ENCODE data around the gene PARD3. TPM values are rescaled to one million over a fixed set of nuclear protein-coding genes. Genes with fewer than 3 reads are reported as not detected.
A peak's percentile ranks its signal among the peaks of the same experiment; 100 is the strongest.

The PARD3 gene
- total RNA-seq, 3 donors from 2014 or later: 48.2 to 93.7 (median 60.6) TPM

GRCh38 chr10:34094146-34094696 is 720.9 kb downstream of the PARD3 start:
- TF ChIP-seq POLR2AphosphoS5 (IDR thresholded peaks at IDR 0.05) (no peak), POLR2A (IDR thresholded peaks at IDR 0.05) (no peak), CTCF (IDR thresholded peaks at IDR 0.05) (no peak)
- H3K27me3 ChIP-seq: no peaks in the 10 kb centered on the region
- no peak overlapping the region for H3K27ac ChIP-seq
- H3K4me1 ChIP-seq: no peaks in the 10 kb centered on the region
- no peak overlapping the region for H3K4me3 ChIP-seq
- H3K36me3 ChIP-seq: no peaks in the 10 kb centered on the region
- no peak for DNase-seq (ENCODE audit: low spot score in 2 of 2)
- intact Hi-C loops (cut with DNase I; ENCODE audit: low total_unique reads): no loop called here
- H3K9me3 ChIP-seq: peaks cover 8 to 12% of the 10 kb centered on the region in 2 donors

GRCh38 chr10:34092891-34093290 is 722.2 kb downstream of the PARD3 start:
- no peaks in the 10 kb centered on the region for H3K36me3 ChIP-seq
- no peaks in the 10 kb centered on the region for H3K4me1 ChIP-seq
- intact Hi-C loops (cut with DNase I; ENCODE audit: low total_unique reads): no loop called here
- TF ChIP-seq CTCF (IDR thresholded peaks at IDR 0.05): no peak
- TF ChIP-seq POLR2AphosphoS5 (IDR thresholded peaks at IDR 0.05): no peak
- no peak for TF ChIP-seq POLR2A (IDR thresholded peaks at IDR 0.05)
- H3K27ac ChIP-seq: no peak overlapping the region
- peaks cover 8 to 11% of the 10 kb centered on the region in 2 donors for H3K9me3 ChIP-seq
- DNase-seq (ENCODE audit: low spot score in 2 of 2): no peak
- no peak overlapping the region for H3K4me3 ChIP-seq
- no peaks in the 10 kb centered on the region for H3K27me3 ChIP-seq

- H3K4me1 ChIP-seq: no peaks in the 10 kb centered on the region
- no peak overlapping the region for H3K4me3 ChIP-seq
- TF ChIP-seq POLR2A (IDR thresholded peaks at IDR 0.05) (no peak), CTCF (IDR thresholded peaks at IDR 0.05) (no peak), POLR2AphosphoS5 (IDR thresholded peaks at IDR 0.05) (no peak)
- H3K27ac ChIP-seq: no peak overlapping the region
- H3K27me3 ChIP-seq: no peaks in the 10 kb centered on the region
- H3K9me3 ChIP-seq: peaks cover 8 to 11% of the 10 kb centered on the region in 2 donors
- DNase-seq (ENCODE audit: low spot score in 2 of 2): peak in 1 of 2 donors; percentile 2
- intact Hi-C loops (cut with DNase I; ENCODE audit: low total_unique reads): no loop called here
- no peaks in the 10 kb centered on the region for H3K36me3 ChIP-seq
These were observed 723.4 kb downstream of the PARD3 start for GRCh38 chr10:34091635-34092195.

GRCh38 chr10:34089253-34089652 is 725.8 kb downstream of the PARD3 start:
- intact Hi-C loops (cut with DNase I; ENCODE audit: low total_unique reads): no loop called here
- Histone ChIP-seq H3K36me3 (no peaks in the 10 kb centered on the region), H3K4me1 (no peaks in the 10 kb centered on the region), H3K4me3 (no peak overlapping the region), H3K27ac (no peak overlapping the region), H3K27me3 (no peaks in the 10 kb centered on the region), H3K9me3 (peaks cover 2 to 6% of the 10 kb centered on the region in 2 donors)
- TF ChIP-seq POLR2A (IDR thresholded peaks at IDR 0.05) (no peak), POLR2AphosphoS5 (IDR thresholded peaks at IDR 0.05) (no peak), CTCF (IDR thresholded peaks at IDR 0.05) (no peak)
- DNase-seq (ENCODE audit: low spot score in 2 of 2): peak in 1 of 2 donors; percentile 1

GRCh38 chr10:34088208-34088794 is 726.8 kb downstream of the PARD3 start:
- Histone ChIP-seq H3K36me3 (no peaks in the 10 kb centered on the region), H3K4me3 (no peak overlapping the region), H3K9me3 (peaks cover 0 to 4% of the 10 kb centered on the region in 2 donors), H3K27ac (no peak overlapping the region), H3K4me1 (no peaks in the 10 kb centered on the region), H3K27me3 (no peaks in the 10 kb centered on the region)
- TF ChIP-seq CTCF (IDR thresholded peaks at IDR 0.05): no peak
- TF ChIP-seq POLR2AphosphoS5 (IDR thresholded peaks at IDR 0.05): no peak
- TF ChIP-seq POLR2A (IDR thresholded peaks at IDR 0.05): no peak
- DNase-seq (ENCODE audit: low spot score in 2 of 2): no peak
- intact Hi-C loops (cut with DNase I; ENCODE audit: low total_unique reads): no loop called here
